Upper lobe of left lung (tissue), 6 donors: Measurements from ENCODE around the gene GPRASP2. TPM values are rescaled to one million over a fixed set of nuclear protein-coding genes. Genes with fewer than 3 reads are reported as not detected.

Source experiments
- ATAC-seq, 2 donors: fragments of 200-7000 bp; cut with Tn5 transposase; one replicate each; pipeline ENCODE4 v1.9.1; 2022; ENCODE audit warnings: mild to moderate bottlenecking in 2 of 2, moderate library complexity in 2 of 2; ENCODE audit not compliant: low FRiP score in 2 of 2
- DNase-seq, 2 donors: peaks; one replicate each; pipeline ENCODE4 v3.0.0-alpha.2; 2019 to 2020
- H3K27ac ChIP-seq, 4 donors: fragments of 200-600 bp; sonication (generic); one replicate each; pipeline ENCODE4 v1.5.1; 2016 to 2019
- H3K27me3 ChIP-seq, 4 donors: fragments of 200-600 bp; sonication (generic); one replicate each; pipeline ENCODE4 v1.5.1; 2017 to 2019
- H3K36me3 ChIP-seq, 4 donors: fragments of 200-600 bp; sonication (generic); one replicate each; pipeline ENCODE4 v1.5.1; 2016 to 2019
- H3K4me1 ChIP-seq, 4 donors: fragments of 200-600 bp; sonication (generic); one replicate each; pipeline ENCODE4 v1.5.1; 2018 to 2019
- H3K4me3 ChIP-seq, 4 donors: fragments of 200-600 bp; sonication (generic); one replicate each; pipeline ENCODE4 v1.5.1; 2017 to 2019; ENCODE audit warnings: mild to moderate bottlenecking in 2 of 4, moderate library complexity in 1 of 4
- H3K9me3 ChIP-seq, 4 donors: fragments of 200-600 bp; sonication (generic); one replicate each; pipeline ENCODE4 v1.5.1; 2018 to 2019
- EP300 ChIP-seq, 4 donors: sonication (generic); formaldehyde crosslinking; IDR thresholded peaks; one replicate each; pipeline ENCODE4 v1.5.1; 2017; ENCODE audit warnings: antibody characterized with exemption in 4 of 4, control low read depth in 2 of 4
- POLR2A ChIP-seq, 4 donors: fragments of 450-650 bp; IDR thresholded peaks; one replicate each; pipeline ENCODE4 v1.5.1; 2016 to 2017; ENCODE audit warnings: antibody characterized with exemption in 4 of 4, mild to moderate bottlenecking in 2 of 4
- POLR2AphosphoS5 ChIP-seq, 2 donors: sonication (generic); formaldehyde crosslinking; IDR thresholded peaks; one replicate each; pipeline ENCODE4 v1.5.1; 2017; ENCODE audit warnings: antibody characterized with exemption in 2 of 2
- WGBS, 2 donors: methylation state at CpG; one replicate each; pipeline ENCODE4 v1.1.5; 2017 to 2018; 5-methylcytosine and 5-hydroxymethylcytosine counted together
- total RNA-seq, 6 donors: library from RNA; depleted of rRNA in 4 of 6; stranded (reverse); fragments of >200 nt in 4 of 6; gene quantifications; one replicate each; pipeline versions ENCODE4 v1.1.0 to v1.2.1, GENCODE V29; 2016 to 2021
- TF ChIP-seq, protein P1 (sequence below), 6 experiments: fragments of 450-650 bp in 4 of 6; fragments of 200-600 bp in 2 of 6; sonication (generic) in 2 of 6; IDR thresholded peaks; one replicate each; pipeline ENCODE4 v1.5.1; 2016 to 2019; ENCODE audit warnings: antibody characterized with exemption in 6 of 6
- donor health status: DM: no; HTN: no; CAD: no; lungs with moderate emphysema.
- donor health status: DM: no; HTN: yes; CAD: no; lungs with severe emphysema.

Gene GPRASP2
- total RNA-seq, 6 donors from 2014 or later: 3.3 to 9.1 (median 5.6) TPM

DNA sequence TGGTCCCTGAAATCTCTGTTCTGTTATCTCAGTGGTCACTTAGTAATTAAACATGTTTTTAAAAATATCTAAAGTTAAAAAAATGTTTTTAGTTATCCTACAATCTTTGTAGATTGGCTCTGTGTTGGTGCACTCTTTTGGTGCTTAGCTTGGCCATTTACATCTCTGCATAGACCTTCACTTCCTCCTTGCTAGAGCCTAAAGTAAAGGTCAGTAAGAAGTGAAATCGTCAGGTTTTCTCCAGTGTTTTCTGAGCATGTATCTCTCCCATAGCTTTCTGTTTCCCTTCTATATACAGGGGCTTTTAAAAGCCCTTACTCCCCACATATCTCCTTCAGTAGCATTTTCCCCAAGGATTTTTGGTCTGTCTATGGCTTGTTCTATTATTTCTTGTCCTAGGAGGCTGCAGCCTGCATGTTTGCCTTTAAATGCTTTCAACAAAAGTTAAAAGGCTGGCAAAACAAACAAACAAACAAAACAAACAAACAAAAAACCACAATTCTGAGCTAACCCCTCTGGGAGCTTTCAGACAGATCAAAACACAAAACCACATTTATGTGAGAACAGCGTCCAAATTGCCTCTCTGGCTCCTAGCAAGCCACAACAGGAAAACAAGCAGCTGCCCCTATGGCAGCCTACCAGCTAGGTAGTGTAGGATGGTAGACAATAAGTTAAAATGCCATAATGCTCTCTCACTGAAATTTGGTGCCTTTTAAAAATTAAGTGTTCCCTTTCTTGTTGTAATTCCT, 27.3 kb upstream of the GPRASP2 start:
- Histone ChIP-seq H3K27me3 (no peaks in the 10 kb centered on the region), H3K27ac (no peak overlapping the region), H3K4me1 (no peaks in the 10 kb centered on the region), H3K9me3 (peaks cover 0 to 7% (median 2%) of the 10 kb centered on the region in 4 donors), H3K4me3 (no peak overlapping the region), H3K36me3 (no peaks in the 10 kb centered on the region)
- ATAC-seq (no peak), DNase-seq (no peak)
- 54 to 77% methylated on average over 2 of the region's 2 CpGs for WGBS, 2 donors
- no peak for TF ChIP-seq POLR2A (IDR thresholded peaks at IDR 0.05)
- TF ChIP-seq POLR2AphosphoS5 (IDR thresholded peaks at IDR 0.05): no peak
- TF ChIP-seq EP300 (IDR thresholded peaks at IDR 0.05): no peak
- TF ChIP-seq, protein P1, sequence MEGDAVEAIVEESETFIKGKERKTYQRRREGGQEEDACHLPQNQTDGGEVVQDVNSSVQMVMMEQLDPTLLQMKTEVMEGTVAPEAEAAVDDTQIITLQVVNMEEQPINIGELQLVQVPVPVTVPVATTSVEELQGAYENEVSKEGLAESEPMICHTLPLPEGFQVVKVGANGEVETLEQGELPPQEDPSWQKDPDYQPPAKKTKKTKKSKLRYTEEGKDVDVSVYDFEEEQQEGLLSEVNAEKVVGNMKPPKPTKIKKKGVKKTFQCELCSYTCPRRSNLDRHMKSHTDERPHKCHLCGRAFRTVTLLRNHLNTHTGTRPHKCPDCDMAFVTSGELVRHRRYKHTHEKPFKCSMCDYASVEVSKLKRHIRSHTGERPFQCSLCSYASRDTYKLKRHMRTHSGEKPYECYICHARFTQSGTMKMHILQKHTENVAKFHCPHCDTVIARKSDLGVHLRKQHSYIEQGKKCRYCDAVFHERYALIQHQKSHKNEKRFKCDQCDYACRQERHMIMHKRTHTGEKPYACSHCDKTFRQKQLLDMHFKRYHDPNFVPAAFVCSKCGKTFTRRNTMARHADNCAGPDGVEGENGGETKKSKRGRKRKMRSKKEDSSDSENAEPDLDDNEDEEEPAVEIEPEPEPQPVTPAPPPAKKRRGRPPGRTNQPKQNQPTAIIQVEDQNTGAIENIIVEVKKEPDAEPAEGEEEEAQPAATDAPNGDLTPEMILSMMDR (IDR thresholded peaks at IDR 0.05): no peak

- 74 to 96% methylated on average over 3 of the region's 3 CpGs for WGBS, 2 donors
- no peak for ATAC-seq
- Histone ChIP-seq H3K4me1 (no peaks in the 10 kb centered on the region), H3K9me3 (peaks cover 0 to 5% (median 0%) of the 10 kb centered on the region in 4 donors), H3K27me3 (no peaks in the 10 kb centered on the region), H3K36me3 (no peaks in the 10 kb centered on the region), H3K4me3 (no peak overlapping the region), H3K27ac (no peak overlapping the region)
- no peak for TF ChIP-seq EP300 (IDR thresholded peaks at IDR 0.05)
- TF ChIP-seq POLR2AphosphoS5 (IDR thresholded peaks at IDR 0.05): no peak
- no peak for TF ChIP-seq POLR2A (IDR thresholded peaks at IDR 0.05)
- TF ChIP-seq, protein P1 (IDR thresholded peaks at IDR 0.05): no peak
- no peak for DNase-seq
Observed at GRCh38 chrX:102694749-102695148, 17.5 kb upstream of the GPRASP2 start.

GRCh38 chrX:102696306-102696705, 15.9 kb upstream of the GPRASP2 start:
- no peak for ATAC-seq

GRCh38 chrX:102697494-102697893, 14.8 kb upstream of the GPRASP2 start:
- no peaks in the 10 kb centered on the region for H3K36me3 ChIP-seq
- H3K27me3 ChIP-seq: no peaks in the 10 kb centered on the region
- no peak for DNase-seq
- TF ChIP-seq POLR2AphosphoS5 (IDR thresholded peaks at IDR 0.05) (no peak), POLR2A (IDR thresholded peaks at IDR 0.05) (no peak), EP300 (IDR thresholded peaks at IDR 0.05) (no peak)
- TF ChIP-seq, protein P1 (IDR thresholded peaks at IDR 0.05): no peak
- ATAC-seq: no peak
- no peaks in the 10 kb centered on the region for H3K4me1 ChIP-seq
- no peaks in the 10 kb centered on the region for H3K9me3 ChIP-seq
- H3K4me3 ChIP-seq: no peak overlapping the region
- no peak overlapping the region for H3K27ac ChIP-seq

More at GRCh38 chrX:102696306-102696705, 15.9 kb upstream of the GPRASP2 start:
- Histone ChIP-seq H3K27ac (no peak overlapping the region), H3K27me3 (no peaks in the 10 kb centered on the region), H3K4me3 (no peak overlapping the region), H3K36me3 (no peaks in the 10 kb centered on the region), H3K9me3 (peaks cover 0 to 4% (median 0%) of the 10 kb centered on the region in 4 donors), H3K4me1 (no peaks in the 10 kb centered on the region)
- TF ChIP-seq POLR2A (IDR thresholded peaks at IDR 0.05) (no peak), POLR2AphosphoS5 (IDR thresholded peaks at IDR 0.05) (no peak), EP300 (IDR thresholded peaks at IDR 0.05) (no peak)
- TF ChIP-seq, protein P1 (IDR thresholded peaks at IDR 0.05): no peak
- no peak for DNase-seq

- TF ChIP-seq EP300 (IDR thresholded peaks at IDR 0.05) (no peak), POLR2AphosphoS5 (IDR thresholded peaks at IDR 0.05) (no peak)
- Histone ChIP-seq H3K4me1 (peaks cover 0 to 3% (median 0%) of the 10 kb centered on the region in 4 donors), H3K9me3 (peaks cover 0 to 3% (median 0%) of the 10 kb centered on the region in 4 donors), H3K27ac (no peak overlapping the region), H3K36me3 (no peaks in the 10 kb centered on the region), H3K27me3 (peaks cover 0 to 10% (median 0%) of the 10 kb centered on the region in 4 donors), H3K4me3 (no peak overlapping the region)
- ATAC-seq: no peak
- no peak for DNase-seq
- 56 to 69% methylated on average over 2 of the region's 2 CpGs for WGBS, 2 donors
Observed at GRCh38 chrX:102708900-102709299, 3.3 kb upstream of the GPRASP2 start.
